ENCODE results near the gene LIPC.

DNA sequence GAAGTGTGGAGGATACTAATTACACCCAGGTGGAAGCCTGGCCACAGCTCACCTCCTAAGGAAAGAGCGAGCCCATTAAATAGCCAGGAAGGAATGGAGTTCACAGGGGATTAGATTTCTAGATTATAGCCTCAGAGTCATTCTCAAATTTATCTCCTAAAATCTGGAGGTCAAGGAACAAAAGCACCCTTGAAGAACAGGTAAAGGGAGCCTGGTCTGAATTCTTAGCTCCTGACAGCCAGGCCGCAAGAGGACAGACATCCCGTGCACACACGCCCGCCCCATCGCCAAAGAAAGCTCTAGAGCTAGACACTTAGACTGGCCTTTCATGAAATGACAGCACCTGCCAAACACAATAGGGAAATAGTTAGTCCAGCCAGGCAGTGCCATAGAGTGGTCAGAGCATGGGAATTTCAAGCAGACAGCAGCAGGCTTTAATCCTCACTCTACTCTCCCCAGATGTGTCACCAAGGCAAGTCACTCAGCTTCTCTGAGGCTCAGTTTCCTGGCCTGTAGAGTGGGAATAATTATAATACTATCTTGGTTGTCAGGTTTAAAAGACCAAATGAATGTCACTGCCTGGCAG, 59.2 kb downstream of the LIPC start:
- TF ChIP-seq, protein P1, sequence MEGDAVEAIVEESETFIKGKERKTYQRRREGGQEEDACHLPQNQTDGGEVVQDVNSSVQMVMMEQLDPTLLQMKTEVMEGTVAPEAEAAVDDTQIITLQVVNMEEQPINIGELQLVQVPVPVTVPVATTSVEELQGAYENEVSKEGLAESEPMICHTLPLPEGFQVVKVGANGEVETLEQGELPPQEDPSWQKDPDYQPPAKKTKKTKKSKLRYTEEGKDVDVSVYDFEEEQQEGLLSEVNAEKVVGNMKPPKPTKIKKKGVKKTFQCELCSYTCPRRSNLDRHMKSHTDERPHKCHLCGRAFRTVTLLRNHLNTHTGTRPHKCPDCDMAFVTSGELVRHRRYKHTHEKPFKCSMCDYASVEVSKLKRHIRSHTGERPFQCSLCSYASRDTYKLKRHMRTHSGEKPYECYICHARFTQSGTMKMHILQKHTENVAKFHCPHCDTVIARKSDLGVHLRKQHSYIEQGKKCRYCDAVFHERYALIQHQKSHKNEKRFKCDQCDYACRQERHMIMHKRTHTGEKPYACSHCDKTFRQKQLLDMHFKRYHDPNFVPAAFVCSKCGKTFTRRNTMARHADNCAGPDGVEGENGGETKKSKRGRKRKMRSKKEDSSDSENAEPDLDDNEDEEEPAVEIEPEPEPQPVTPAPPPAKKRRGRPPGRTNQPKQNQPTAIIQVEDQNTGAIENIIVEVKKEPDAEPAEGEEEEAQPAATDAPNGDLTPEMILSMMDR (conservative IDR thresholded peaks at IDR 0.05; ENCODE audit: low read depth in 2 of 2) = no peak
- TF ChIP-seq POLR2AphosphoS5 (IDR thresholded peaks at IDR 0.05; ENCODE audit: low read depth) = no peak
- TF ChIP-seq, protein P2, sequence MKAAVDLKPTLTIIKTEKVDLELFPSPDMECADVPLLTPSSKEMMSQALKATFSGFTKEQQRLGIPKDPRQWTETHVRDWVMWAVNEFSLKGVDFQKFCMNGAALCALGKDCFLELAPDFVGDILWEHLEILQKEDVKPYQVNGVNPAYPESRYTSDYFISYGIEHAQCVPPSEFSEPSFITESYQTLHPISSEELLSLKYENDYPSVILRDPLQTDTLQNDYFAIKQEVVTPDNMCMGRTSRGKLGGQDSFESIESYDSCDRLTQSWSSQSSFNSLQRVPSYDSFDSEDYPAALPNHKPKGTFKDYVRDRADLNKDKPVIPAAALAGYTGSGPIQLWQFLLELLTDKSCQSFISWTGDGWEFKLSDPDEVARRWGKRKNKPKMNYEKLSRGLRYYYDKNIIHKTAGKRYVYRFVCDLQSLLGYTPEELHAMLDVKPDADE (IDR thresholded peaks at IDR 0.05) = no peak
- no peak for TF ChIP-seq EZH2 (IDR thresholded peaks at IDR 0.05; ENCODE audit: low read depth, unreplicated experiment)
- TF ChIP-seq EZH2phosphoT487 (IDR thresholded peaks at IDR 0.05; ENCODE audit: unreplicated experiment) = no peak
- TF ChIP-seq CREB1 (CRISPR knock-in tag; IDR thresholded peaks at IDR 0.05; ENCODE audit: low read depth) = no peak
- no peak for TF ChIP-seq NANOG (IDR thresholded peaks at IDR 0.05; ENCODE audit: borderline replicate concordance)
